Fibroblast of peridontal ligament (primary cell): ENCODE data around the gene POFUT2.

Experiments
- DNase-seq: peaks from one replicate; pipeline ENCODE4 v3.0.0-alpha.2; 2010; ENCODE audit errors: extremely low read depth

POFUT2 gene, protein sequence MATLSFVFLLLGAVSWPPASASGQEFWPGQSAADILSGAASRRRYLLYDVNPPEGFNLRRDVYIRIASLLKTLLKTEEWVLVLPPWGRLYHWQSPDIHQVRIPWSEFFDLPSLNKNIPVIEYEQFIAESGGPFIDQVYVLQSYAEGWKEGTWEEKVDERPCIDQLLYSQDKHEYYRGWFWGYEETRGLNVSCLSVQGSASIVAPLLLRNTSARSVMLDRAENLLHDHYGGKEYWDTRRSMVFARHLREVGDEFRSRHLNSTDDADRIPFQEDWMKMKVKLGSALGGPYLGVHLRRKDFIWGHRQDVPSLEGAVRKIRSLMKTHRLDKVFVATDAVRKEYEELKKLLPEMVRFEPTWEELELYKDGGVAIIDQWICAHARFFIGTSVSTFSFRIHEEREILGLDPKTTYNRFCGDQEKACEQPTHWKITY

DNA sequence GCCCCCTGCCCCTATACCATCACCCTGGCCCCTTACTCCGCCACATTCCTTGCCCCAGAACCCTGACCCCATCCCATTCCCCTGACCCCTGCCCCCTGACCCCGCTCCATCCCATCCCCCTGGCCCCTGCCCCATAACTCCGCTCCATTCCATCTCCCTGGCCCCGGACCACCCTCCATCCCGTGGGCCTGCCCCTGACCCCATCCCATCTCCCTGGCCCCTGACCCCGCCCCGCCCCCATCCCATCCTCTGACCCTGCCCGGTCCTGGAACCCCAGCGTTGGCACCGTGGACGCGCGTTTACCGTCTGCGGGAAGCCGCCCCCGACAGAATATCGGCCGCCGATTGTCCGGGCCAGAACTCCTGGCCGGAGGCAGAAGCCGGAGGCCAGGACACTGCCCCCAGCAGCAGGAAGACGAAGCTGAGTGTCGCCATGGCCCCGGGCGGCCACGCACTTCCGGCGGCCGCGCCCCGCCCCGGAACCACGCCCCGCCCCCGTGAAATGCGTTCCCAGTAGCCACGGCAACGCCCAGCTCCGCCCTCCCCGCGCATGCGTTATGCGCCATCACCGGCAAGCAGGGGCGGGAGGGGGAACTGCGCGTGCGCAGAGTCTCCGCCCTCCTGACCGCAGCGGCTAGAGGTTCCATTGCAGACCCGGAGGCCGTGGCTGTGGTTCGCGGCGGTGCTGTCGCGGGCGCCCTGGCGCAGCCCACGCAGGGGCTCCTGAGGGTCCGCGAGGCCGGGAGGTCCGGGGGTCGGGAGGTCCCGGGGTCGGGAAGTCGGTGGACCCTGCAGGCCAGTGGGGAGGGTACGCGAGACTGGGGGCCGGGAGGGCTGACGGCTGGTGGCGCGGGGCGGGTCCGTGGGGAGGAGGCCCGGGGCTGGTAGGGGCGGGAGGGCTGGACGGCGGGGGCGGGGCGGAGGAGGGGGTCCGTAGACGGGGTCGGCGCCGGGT lies at the start of gene POFUT2:
POFUT2 (minus strand) TSS at position 458 of the 954 bp plus-strand sequence; CDS start at position 434, 24 bp downstream.
- peak; percentile 92 for DNase-seq

DNA sequence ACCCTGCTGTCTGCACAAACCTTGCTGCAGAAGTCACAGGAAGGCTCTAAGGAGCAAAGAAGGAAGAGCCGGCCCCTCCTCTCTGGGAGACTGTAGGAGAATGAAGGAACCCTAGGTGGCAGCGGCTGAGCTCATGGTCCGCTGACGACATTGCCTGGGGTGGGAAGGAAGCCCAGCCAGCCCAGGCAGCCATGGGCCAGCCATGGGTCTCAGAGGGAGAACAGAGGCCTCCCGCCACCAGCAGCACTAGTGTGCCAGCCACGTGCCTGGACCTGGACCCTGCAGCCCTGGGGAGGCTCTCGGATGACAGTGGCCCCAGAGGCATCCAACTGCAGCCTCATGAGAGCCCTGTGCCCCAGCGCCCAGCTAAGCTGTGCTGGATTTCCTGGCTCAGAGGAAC lies 49.2 kb upstream of the POFUT2 start:
- no peak for DNase-seq

DNA sequence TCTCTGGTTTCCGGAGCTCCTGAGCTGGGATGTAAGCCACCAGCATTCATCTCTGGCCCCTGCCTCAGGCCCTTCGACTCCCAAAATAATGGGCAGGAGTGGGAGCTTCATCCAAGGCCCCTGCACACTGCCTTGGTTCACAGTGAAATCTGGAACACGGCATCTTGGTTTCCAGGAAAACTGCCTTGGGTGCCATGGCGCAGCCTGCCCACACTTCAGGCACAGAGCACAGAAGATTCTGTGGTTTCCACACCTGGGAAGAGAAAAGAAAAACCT lies 48.8 kb upstream of the POFUT2 start:
- no peak for DNase-seq

DNA sequence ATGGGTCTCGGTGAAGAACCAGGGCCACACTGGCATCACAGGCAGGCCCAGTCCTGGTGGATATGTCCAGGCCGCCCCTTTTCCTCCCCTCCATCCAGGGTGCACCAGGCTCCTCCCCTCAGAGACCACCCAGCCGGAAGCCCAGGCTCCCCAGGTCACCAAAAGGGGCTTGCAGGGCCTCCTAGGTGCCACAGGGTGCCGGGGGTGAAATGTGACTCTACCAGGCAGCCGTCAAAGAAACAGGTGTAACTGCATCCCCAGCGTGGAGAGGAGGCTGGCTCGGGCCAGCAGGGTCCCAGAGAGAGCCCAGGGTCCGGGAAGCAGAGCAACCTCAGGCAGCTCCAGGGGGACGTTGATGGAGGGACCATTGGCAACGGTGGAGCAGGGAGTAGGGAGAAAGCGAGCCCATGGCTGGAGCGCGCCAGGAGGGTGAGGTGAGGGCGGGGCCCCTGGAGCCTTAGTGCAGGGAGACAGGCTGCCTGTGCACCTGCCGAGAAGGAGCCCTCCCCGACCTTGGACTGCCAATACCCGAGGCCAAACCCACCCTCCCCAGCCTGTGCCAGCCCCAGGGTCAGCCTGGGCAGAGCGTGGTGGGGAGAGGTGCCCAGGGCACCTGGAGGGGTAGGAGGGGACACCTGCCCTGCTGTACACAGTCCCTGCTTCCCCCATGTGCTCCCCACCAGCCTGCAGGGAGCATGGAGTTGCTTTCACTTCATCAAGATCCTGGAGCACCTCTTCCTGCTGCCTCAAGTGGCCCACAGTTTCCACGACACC lies 48.3 kb upstream of the POFUT2 start:
- DNase-seq: no peak

DNA sequence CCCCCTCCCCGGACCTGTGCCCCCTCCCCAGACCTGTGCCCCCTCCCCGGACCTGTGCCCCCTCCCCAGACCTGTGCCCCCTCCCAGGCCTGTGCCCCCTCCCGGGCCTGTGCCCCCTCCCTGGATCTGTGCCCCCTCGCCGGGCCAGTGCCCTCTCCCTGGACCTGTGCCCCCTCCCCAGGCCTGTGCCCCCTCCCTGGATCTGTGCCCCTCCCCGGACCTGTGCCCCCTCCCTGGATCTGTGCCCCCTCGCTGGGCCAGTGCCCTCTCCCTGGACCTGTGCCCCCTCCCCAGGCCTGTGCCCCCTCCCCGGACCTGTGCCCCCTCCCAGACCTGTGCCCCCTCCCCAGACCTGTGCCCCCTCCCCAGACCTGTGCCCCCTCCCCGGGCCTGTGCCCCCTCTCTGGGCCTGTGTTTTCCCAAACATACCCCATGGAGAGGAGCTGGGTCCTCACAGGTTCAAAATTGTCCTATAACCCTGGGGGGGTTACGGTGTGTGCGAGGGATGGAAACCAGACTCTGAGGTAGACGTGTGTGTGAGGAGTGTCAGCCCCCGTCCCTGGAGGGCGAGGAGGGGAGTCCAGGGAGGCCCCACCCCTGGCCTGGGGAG lies 47.6 kb upstream of the POFUT2 start:
- DNase-seq: no peak

DNA sequence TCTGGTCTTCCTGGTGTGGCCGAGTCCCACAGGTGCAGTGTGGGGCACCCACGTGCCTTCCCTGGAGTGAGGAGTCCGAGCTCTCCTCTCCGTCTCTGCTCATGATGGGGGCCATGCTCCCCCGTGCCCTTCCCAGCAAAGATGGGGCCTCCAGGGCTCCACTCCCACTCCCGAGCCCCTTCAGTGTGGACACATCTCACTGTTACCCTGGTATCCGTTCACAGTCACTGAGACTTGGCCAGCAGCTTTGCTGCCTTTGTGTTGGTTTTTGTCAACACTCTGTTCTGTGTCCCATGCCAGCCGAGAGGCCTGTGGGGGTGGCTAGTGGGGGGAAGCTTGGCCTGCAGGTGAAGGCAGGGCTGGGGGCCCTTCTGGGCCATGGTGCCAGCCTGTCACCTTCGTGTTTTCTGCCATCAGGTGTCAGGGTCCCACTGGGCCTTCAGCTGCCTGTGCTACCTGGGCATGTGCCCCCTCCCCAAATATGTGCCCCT lies 46.9 kb upstream of the POFUT2 start:
- DNase-seq: no peak

- DNase-seq: no peak
Observed at GRCh38 chr21:45334134-45334533, 46.4 kb upstream of the POFUT2 start.

- DNase-seq: no peak
Observed at GRCh38 chr21:45333583-45334121, 46.0 kb upstream of the POFUT2 start.

DNA sequence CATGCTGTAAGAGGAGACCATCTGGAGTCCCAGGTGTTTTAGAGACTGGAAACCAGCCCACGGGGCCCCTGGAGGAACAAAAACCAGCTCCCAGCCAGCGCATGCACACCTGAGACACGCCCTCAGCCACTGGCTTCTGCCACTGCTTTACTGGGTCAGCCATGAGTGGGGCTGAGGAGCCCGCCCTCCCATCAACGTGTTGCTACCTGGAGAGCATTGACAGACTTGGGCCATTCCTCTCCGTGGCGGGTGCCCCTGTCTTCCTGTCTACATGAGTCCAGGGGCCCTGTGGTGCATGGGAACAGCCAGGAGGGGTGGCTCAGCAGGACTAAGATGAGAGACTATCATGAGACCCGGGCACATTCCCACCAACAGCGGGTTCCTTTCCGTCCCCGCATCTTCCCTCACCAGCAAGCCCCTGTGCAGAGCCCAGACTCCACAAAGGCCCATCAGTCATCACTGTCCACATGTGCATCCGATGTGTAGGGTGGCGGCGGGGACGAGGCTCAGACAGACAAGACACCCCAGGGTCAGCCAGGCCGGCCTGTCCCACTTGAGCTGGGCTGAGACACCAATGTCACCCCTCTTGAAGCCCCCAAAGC lies 45.4 kb upstream of the POFUT2 start:
- DNase-seq: no peak

- DNase-seq: no peak
Observed at GRCh38 chr21:45332415-45332814, 44.7 kb upstream of the POFUT2 start.

- no peak for DNase-seq
Observed at GRCh38 chr21:45331531-45332147, 43.9 kb upstream of the POFUT2 start.

GRCh38 chr21:45330851-45331261 lies 43.2 kb upstream of the POFUT2 start:
- no peak for DNase-seq

- DNase-seq: peak; percentile 86
Observed at GRCh38 chr21:45330075-45330781, 42.5 kb upstream of the POFUT2 start.

DNA sequence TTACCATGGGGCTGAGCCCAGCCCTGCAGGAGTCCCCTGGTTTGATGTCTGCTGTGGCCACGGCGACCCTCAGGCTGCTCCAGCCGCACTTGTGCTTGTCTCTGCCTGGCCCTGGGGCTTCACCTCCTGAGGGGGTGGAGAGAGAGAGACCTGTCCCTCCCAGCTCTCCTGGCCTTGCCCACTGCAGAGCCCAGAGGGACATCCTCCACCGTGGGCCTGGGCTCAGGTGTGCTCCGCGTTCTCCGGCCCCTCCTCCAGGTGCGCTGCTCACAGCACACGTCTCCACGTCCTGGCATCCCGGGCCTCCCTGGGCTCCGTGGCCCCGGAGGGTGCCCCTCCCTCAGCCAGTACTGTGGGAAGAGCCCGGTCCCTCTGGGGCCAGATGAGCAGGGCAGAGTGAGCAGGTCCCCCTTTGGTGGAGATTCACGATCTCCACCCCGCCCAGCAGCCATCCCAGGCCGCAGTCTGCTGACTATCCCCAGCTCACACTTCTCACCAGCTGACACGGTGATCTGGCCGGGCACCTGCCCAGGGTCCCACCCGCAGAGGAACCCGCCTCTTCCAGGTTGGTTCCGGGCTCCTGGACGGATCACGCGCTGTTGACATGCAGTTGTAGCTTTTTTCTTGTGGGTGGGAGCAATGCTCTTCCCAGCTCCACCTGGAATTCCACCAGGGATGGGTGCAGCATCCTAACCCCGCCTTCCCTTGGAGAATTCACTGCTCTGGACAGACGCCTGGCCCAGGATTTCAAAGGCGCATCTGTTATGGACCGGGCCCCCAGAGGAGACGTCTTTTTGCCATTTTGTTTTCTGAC lies 41.8 kb upstream of the POFUT2 start:
- no peak for DNase-seq

DNA sequence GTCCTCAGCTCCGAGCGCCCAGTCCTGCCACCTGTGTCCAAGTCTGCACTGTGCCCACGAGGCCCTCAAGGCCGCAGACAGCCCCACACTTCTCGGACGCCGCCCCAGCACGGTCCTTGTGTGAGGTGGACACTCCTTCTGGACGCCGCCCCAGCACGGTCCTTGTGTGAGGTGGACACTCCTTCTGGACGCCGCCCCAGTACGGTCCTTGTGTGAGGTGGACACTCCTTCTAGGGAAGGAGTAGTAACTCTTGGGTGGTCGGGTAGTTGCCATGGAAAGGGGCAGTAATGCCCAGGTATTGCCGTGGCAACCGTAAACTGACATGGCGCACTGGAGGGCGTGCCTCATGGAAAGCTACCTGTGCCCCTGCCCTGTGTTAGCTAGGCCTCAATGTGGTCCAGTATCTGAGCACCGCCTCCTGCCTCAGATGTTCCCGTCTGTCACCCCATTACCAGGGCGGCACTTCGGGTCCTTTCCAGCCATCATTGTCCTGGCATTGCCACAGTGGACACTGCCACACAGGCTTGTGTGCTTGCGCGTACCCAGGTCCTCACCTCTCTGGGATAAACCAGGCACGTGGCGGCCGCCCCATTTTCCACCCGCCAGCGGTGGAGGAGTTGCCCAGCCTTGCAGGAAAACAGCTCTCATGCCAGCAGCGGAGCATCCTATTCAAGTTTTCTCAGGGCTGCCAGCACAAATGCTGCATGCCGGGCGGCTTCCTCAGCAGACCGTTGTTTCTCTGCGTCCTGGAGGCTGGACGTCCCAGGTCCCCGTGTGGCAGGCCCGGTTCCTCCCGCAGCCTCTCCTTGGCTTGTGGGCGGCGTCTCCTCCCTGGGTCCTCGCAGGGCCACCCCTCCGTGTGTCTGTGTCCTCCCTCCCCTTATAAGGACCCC lies 40.8 kb upstream of the POFUT2 start:
- DNase-seq: no peak

DNA sequence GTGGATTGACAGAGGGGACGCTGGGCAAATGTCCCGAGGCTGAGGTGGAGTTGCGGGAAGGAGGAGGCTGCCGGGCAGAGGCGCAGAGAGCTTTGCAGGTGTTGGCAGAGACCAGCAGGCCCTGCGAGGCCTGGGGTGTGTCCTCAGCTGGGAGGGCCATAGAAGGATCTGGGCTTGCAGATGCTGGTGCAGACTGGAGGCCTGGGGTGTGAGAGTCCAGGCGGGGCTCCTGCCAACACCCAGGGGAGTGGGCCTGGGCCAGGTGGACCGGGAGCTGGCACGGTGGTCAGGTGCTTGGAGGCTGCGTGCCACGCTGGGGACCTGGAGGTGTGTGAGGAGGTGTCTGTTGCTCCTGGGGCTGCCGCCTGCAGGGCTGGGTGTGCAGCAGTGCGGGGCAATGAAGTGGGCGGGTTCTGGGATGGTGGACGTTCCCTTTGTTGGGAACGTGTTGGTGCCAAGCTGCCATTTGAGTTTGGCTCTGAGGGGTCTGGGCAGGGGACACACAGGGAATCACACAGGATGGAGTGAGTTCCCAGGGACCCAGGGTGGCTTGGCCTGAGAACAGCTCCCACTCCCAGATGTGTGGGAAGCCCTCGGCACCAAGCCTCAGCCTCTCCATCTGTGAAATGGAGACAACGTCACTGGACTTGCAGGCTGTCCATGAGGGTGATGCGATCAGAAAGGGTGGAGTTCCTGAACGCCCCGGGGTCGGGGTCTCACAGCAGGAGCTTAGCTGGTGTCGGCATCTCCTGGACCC lies 39.9 kb upstream of the POFUT2 start:
- no peak for DNase-seq

- no peak for DNase-seq
Observed at GRCh38 chr21:45326891-45327440, 39.3 kb upstream of the POFUT2 start.
